Left colon (tissue), 2 donors: ENCODE results near the gene PXYLP1. TPM values are rescaled to one million over a fixed set of nuclear protein-coding genes. Genes with fewer than 3 reads are reported as not detected.
A peak's percentile ranks its signal among the peaks of the same experiment; 100 is the strongest.
"Not testable (repeated sequence)": the region's sequence is repeated elsewhere in the genome, so short reads cannot be mapped to it uniquely, and the experiment has no call there.

Experiments
- ATAC-seq: fragments of 200-7000 bp; cut with Tn5 transposase; one replicate; pipeline ENCODE4 v1.9.1; 2020; ENCODE audit warnings: mild to moderate bottlenecking, moderate library complexity
- DNase-seq, 2 donors: peaks; one replicate each; pipeline ENCODE4 v3.0.0-alpha.2; 2020
- intact Hi-C, 2 donors: fragments of 100-400 bp; cut with DNase I in 1 of 2; cut with micrococcal nuclease in 1 of 2; formaldehyde crosslinking; loops; one replicate each; pipeline versions ENCODE4 v1.11.2 to v1.14.0; 2022; cut with DNase I, micrococcal nuclease
- total RNA-seq, 2 donors: library from RNA; stranded (reverse); fragmentation: NEBNext Ultra II Directional; extraction: Animal tissue kit (Norgen Biotek cat#: 25700); gene quantifications; one replicate each; pipeline ENCODE4 v1.2.1, GENCODE V29; 2021
- donor health status: DM: no; HTN: no; CAD: no.
- donor health status: DM: yes; HTN: yes; CAD: no.

The PXYLP1 gene
- total RNA-seq, 2 donors from 2014 or later: 8.2 to 11.3 TPM

GRCh38 chr3:141280086-141280485 lies 48.5 kb downstream of the PXYLP1 start:
- no peak for DNase-seq
- ATAC-seq: no peak

GRCh38 chr3:141280690-141281089 lies 49.1 kb downstream of the PXYLP1 start:
- ATAC-seq: no peak
- intact Hi-C loops: no loop called here
- DNase-seq: no peak

More at GRCh38 chr3:141280086-141280485, 48.5 kb downstream of the PXYLP1 start:
- intact Hi-C loops: no loop called here

GRCh38 chr3:141285570-141285969 lies 53.9 kb downstream of the PXYLP1 start:
- intact Hi-C loops: no loop called here
- DNase-seq (no peak), ATAC-seq (no peak)

GRCh38 chr3:141286856-141287255 lies 55.2 kb downstream of the PXYLP1 start:
- intact Hi-C loops: no loop called here
- no peak for ATAC-seq

GRCh38 chr3:141287326-141287725 lies 55.7 kb downstream of the PXYLP1 start:
- DNase-seq (no peak), ATAC-seq (no peak)
- intact Hi-C loops: no loop called here

More at GRCh38 chr3:141286856-141287255, 55.2 kb downstream of the PXYLP1 start:
- DNase-seq: no peak

- DNase-seq (no peak), ATAC-seq (no peak)
- intact Hi-C loops: no loop called here
Measured at GRCh38 chr3:141288336-141288990, 56.8 kb downstream of the PXYLP1 start.

GRCh38 chr3:141289228-141289772 lies 57.7 kb downstream of the PXYLP1 start:
- intact Hi-C loops: no loop called here
- ATAC-seq: no peak
- DNase-seq: no peak

GRCh38 chr3:141291559-141292355 lies 60.1 kb downstream of the PXYLP1 start:
- no peak for DNase-seq
- intact Hi-C loops: no loop called here
- ATAC-seq: no peak

GRCh38 chr3:141292356-141293058 lies 60.9 kb downstream of the PXYLP1 start:
- DNase-seq: no peak
- intact Hi-C loops: no loop called here
- ATAC-seq: no peak

GRCh38 chr3:141294301-141294700 lies 62.7 kb downstream of the PXYLP1 start:
- no peak for DNase-seq
- intact Hi-C loops: no loop called here
- no peak for ATAC-seq

GRCh38 chr3:141294848-141295247 lies 63.2 kb downstream of the PXYLP1 start:
- ATAC-seq: no peak
- no peak for DNase-seq
- intact Hi-C loops: no loop called here

GRCh38 chr3:141300426-141300825 lies 68.8 kb downstream of the PXYLP1 start:
- intact Hi-C loops: loop anchor here in 1 of 2 donors (10.0 kb wide), 1 partner anchor 54 kb away; no protein-coding TSS in a partner anchor
- ATAC-seq, DNase-seq: not testable (repeated sequence)

- no peak for ATAC-seq
- intact Hi-C loops: loop anchor here in 1 of 2 donors (10.0 kb wide), 1 partner anchor 52 kb away; no protein-coding TSS in a partner anchor
- DNase-seq: no peak
Measured at GRCh38 chr3:141302364-141303141, 70.9 kb downstream of the PXYLP1 start.

GRCh38 chr3:141303481-141304223 lies 72.0 kb downstream of the PXYLP1 start:
- ATAC-seq (peak; percentile 81), DNase-seq (peak in 1 of 2 donors; percentile 43)
- intact Hi-C loops: loop anchor here in 1 of 2 donors (10.0 kb wide), 1 partner anchor 51 kb away; no protein-coding TSS in a partner anchor

GRCh38 chr3:141305436-141305835 lies 73.8 kb downstream of the PXYLP1 start:
- peak; percentile 29 for ATAC-seq
- intact Hi-C loops: loop anchor here in 1 of 2 donors (5.0 to 10.0 kb wide), 2 partner anchors 49 to 257 kb away; no protein-coding TSS in a partner anchor
- no peak for DNase-seq

GRCh38 chr3:141306276-141306675 lies 74.7 kb downstream of the PXYLP1 start:
- intact Hi-C loops: loop anchor here in 1 of 2 donors (5.0 to 10.0 kb wide), 2 partner anchors 49 to 256 kb away; no protein-coding TSS in a partner anchor
- DNase-seq (no peak), ATAC-seq (no peak)

GRCh38 chr3:141306922-141307321 lies 75.3 kb downstream of the PXYLP1 start:
- ATAC-seq (no peak), DNase-seq (no peak)
- intact Hi-C loops: loop anchor here in 1 of 2 donors (5.0 to 10.0 kb wide), 2 partner anchors 48 to 255 kb away; no protein-coding TSS in a partner anchor
